ENCODE results near the gene RALGAPB. TPM values are rescaled to one million over a fixed set of nuclear protein-coding genes. Genes with fewer than 3 reads are reported as not detected.

The RALGAPB gene
- total and polyA plus RNA-seq, 2 of the 13 experiments (the other 11 are each of a cell fraction or from before 2014, with no cell fraction given) = 17.6 to 30.6 TPM

GRCh38 chr20:38604873-38605303, 132.2 kb downstream of the RALGAPB start (continued):
- TF ChIP-seq, protein P1, sequence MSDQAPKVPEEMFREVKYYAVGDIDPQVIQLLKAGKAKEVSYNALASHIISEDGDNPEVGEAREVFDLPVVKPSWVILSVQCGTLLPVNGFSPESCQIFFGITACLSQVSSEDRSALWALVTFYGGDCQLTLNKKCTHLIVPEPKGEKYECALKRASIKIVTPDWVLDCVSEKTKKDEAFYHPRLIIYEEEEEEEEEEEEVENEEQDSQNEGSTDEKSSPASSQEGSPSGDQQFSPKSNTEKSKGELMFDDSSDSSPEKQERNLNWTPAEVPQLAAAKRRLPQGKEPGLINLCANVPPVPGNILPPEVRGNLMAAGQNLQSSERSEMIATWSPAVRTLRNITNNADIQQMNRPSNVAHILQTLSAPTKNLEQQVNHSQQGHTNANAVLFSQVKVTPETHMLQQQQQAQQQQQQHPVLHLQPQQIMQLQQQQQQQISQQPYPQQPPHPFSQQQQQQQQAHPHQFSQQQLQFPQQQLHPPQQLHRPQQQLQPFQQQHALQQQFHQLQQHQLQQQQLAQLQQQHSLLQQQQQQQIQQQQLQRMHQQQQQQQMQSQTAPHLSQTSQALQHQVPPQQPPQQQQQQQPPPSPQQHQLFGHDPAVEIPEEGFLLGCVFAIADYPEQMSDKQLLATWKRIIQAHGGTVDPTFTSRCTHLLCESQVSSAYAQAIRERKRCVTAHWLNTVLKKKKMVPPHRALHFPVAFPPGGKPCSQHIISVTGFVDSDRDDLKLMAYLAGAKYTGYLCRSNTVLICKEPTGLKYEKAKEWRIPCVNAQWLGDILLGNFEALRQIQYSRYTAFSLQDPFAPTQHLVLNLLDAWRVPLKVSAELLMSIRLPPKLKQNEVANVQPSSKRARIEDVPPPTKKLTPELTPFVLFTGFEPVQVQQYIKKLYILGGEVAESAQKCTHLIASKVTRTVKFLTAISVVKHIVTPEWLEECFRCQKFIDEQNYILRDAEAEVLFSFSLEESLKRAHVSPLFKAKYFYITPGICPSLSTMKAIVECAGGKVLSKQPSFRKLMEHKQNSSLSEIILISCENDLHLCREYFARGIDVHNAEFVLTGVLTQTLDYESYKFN (CRISPR knock-in tag; conservative IDR thresholded peaks at IDR 0.05) = peak; percentile 97
- TF ChIP-seq, protein P2, sequence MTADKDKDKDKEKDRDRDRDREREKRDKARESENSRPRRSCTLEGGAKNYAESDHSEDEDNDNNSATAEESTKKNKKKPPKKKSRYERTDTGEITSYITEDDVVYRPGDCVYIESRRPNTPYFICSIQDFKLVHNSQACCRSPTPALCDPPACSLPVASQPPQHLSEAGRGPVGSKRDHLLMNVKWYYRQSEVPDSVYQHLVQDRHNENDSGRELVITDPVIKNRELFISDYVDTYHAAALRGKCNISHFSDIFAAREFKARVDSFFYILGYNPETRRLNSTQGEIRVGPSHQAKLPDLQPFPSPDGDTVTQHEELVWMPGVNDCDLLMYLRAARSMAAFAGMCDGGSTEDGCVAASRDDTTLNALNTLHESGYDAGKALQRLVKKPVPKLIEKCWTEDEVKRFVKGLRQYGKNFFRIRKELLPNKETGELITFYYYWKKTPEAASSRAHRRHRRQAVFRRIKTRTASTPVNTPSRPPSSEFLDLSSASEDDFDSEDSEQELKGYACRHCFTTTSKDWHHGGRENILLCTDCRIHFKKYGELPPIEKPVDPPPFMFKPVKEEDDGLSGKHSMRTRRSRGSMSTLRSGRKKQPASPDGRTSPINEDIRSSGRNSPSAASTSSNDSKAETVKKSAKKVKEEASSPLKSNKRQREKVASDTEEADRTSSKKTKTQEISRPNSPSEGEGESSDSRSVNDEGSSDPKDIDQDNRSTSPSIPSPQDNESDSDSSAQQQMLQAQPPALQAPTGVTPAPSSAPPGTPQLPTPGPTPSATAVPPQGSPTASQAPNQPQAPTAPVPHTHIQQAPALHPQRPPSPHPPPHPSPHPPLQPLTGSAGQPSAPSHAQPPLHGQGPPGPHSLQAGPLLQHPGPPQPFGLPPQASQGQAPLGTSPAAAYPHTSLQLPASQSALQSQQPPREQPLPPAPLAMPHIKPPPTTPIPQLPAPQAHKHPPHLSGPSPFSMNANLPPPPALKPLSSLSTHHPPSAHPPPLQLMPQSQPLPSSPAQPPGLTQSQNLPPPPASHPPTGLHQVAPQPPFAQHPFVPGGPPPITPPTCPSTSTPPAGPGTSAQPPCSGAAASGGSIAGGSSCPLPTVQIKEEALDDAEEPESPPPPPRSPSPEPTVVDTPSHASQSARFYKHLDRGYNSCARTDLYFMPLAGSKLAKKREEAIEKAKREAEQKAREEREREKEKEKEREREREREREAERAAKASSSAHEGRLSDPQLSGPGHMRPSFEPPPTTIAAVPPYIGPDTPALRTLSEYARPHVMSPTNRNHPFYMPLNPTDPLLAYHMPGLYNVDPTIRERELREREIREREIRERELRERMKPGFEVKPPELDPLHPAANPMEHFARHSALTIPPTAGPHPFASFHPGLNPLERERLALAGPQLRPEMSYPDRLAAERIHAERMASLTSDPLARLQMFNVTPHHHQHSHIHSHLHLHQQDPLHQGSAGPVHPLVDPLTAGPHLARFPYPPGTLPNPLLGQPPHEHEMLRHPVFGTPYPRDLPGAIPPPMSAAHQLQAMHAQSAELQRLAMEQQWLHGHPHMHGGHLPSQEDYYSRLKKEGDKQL (CRISPR knock-in tag; IDR thresholded peaks at IDR 0.05; ENCODE audit: low read depth) = peak; percentile 96
- TF ChIP-seq ZNF180 (CRISPR knock-in tag; IDR thresholded peaks at IDR 0.05; ENCODE audit: borderline replicate concordance, low read depth) = no peak
- TF ChIP-seq ARNTL (CRISPR knock-in tag; IDR thresholded peaks at IDR 0.05) = no peak
- no peak for TF ChIP-seq ZNF530 (CRISPR knock-in tag; IDR thresholded peaks at IDR 0.05; ENCODE audit: low read depth)
- TF ChIP-seq YEATS2 (CRISPR knock-in tag; IDR thresholded peaks at IDR 0.05; ENCODE audit: borderline replicate concordance) = peak; percentile 72; the same call in 1 of the 2 replicates
- TF ChIP-seq, protein P3, sequence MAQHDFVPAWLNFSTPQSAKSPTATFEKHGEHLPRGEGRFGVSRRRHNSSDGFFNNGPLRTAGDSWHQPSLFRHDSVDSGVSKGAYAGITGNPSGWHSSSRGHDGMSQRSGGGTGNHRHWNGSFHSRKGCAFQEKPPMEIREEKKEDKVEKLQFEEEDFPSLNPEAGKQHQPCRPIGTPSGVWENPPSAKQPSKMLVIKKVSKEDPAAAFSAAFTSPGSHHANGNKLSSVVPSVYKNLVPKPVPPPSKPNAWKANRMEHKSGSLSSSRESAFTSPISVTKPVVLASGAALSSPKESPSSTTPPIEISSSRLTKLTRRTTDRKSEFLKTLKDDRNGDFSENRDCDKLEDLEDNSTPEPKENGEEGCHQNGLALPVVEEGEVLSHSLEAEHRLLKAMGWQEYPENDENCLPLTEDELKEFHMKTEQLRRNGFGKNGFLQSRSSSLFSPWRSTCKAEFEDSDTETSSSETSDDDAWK (CRISPR knock-in tag; IDR thresholded peaks at IDR 0.05) = no peak
- peak; percentile 84; the same call in 1 of the 2 replicates for TF ChIP-seq FOXP1 (IDR thresholded peaks at IDR 0.05)
- peak; percentile 96 for TF ChIP-seq FOXP1 (CRISPR knock-in tag; IDR thresholded peaks at IDR 0.05)
- TF ChIP-seq BRCA1 (CRISPR knock-in tag; IDR thresholded peaks at IDR 0.05) = 0 out of 2 replicates have a peak, but pooled peaks have one; percentile 59
- TF ChIP-seq ZNF205 (CRISPR knock-in tag; IDR thresholded peaks at IDR 0.05) = peak; percentile 77; the same call in 1 of the 2 replicates
- TF ChIP-seq ATF4 (CRISPR knock-in tag; IDR thresholded peaks at IDR 0.05) = peak in 1 of 2 experiments; percentile 83; a peak in 2 of 4 replicates
- TF ChIP-seq ZNF557 (CRISPR knock-in tag; IDR thresholded peaks at IDR 0.05) = peak; percentile 86
- TF ChIP-seq ZNF24 (IDR thresholded peaks at IDR 0.05) = no peak
- no peak for TF ChIP-seq ZNF484 (CRISPR knock-in tag; IDR thresholded peaks at IDR 0.05; ENCODE audit: borderline replicate concordance, low read depth)
- TF ChIP-seq ZSCAN12 (CRISPR knock-in tag; IDR thresholded peaks at IDR 0.05) = peak; percentile 79; the same call in 1 of the 2 replicates
- peak; percentile 94 for TF ChIP-seq FOXJ3 (CRISPR knock-in tag; IDR thresholded peaks at IDR 0.05; ENCODE audit: borderline replicate concordance)
- TF ChIP-seq PCBP2 (optimal IDR thresholded peaks at IDR 0.05; ENCODE audit: low read depth, low read length, poor library complexity, severe bottlenecking) = no peak
